Stomach (tissue), 9 donors: Measurements from ENCODE around the gene ATP2A2. TPM values are rescaled to one million over a fixed set of nuclear protein-coding genes. Genes with fewer than 3 reads are reported as not detected.
A peak's percentile ranks its signal among the peaks of the same experiment; 100 is the strongest.
"Not testable (repeated sequence)": the region's sequence is repeated elsewhere in the genome, so short reads cannot be mapped to it uniquely, and the experiment has no call there.

ENCODE experiments used
- DNase-seq, 2 donors: peaks; one replicate each; pipeline versions ENCODE4 v3.0.0 to v3.0.0-alpha.2; 2013 to 2019
- H3K27ac ChIP-seq, 5 donors: fragments of 200-600 bp in 4 of 5; sonication (generic) in 4 of 5; one replicate each; pipeline ENCODE4 v1.5.1; 2013 to 2019; ENCODE audit warnings: mild to moderate bottlenecking in 1 of 5, moderate library complexity in 1 of 5
- H3K27me3 ChIP-seq, 3 donors: fragments of 200-600 bp; sonication (generic); one replicate each; pipeline ENCODE4 v1.5.1; 2017 to 2019; ENCODE audit warnings: mixed run types in 1 of 3
- H3K36me3 ChIP-seq, 4 donors: fragments of 200-600 bp; sonication (generic); 1 replicate in 3 of 4; 2 replicates in 1 of 4; pipeline ENCODE4 v1.5.1; 2016 to 2019
- H3K4me1 ChIP-seq, 4 donors: fragments of 200-600 bp; sonication (generic); one replicate each; pipeline ENCODE4 v1.5.1; 2016 to 2019
- H3K4me3 ChIP-seq, 4 donors: fragments of 200-600 bp; sonication (generic) in 3 of 4; one replicate each; pipeline ENCODE4 v1.5.1; 2016 to 2019; ENCODE audit warnings: mild to moderate bottlenecking in 1 of 4
- H3K9me3 ChIP-seq, 4 donors: fragments of 200-600 bp; sonication (generic); one replicate each; pipeline ENCODE4 v1.5.1; 2016 to 2019
- CTCF ChIP-seq, 7 experiments: fragments of 450-650 bp in 4 of 7; fragments of 200-600 bp in 3 of 7; sonication (generic) in 3 of 7; IDR thresholded peaks; one replicate each; pipeline ENCODE4 v1.5.1; 2016 to 2019; ENCODE audit warnings: antibody characterized with exemption in 7 of 7, control low read depth in 2 of 7, mild to moderate bottlenecking in 1 of 7
- EP300 ChIP-seq: sonication (generic); formaldehyde crosslinking; IDR thresholded peaks from one replicate; pipeline ENCODE4 v1.6.1; 2017; ENCODE audit warnings: antibody characterized with exemption
- POLR2A ChIP-seq, 4 donors: fragments of 450-650 bp; IDR thresholded peaks; one replicate each; pipeline ENCODE4 v1.6.1; 2016; ENCODE audit warnings: antibody characterized with exemption in 4 of 4, control low read depth in 2 of 4, mild to moderate bottlenecking in 1 of 4, moderate library complexity in 1 of 4
- POLR2AphosphoS5 ChIP-seq, 3 donors: sonication (generic); formaldehyde crosslinking; IDR thresholded peaks; one replicate each; pipeline ENCODE4 v1.6.1; 2016; ENCODE audit warnings: antibody characterized with exemption in 3 of 3
- WGBS, 5 donors: extraction: QIAGEN DNeasy Blood & Tissue Kit in 3 of 5; methylation state at CpG; one replicate each; pipeline versions ENCODE4 v1.1.5 to v1.1.7; 2013 to 2018; 5-methylcytosine and 5-hydroxymethylcytosine counted together
- intact Hi-C: fragments of 100-400 bp; cut with DNase I; formaldehyde crosslinking; loops from one replicate; pipeline ENCODE4 v1.15.1; 2023; ENCODE audit warnings: low total_unique reads
- polyA plus RNA-seq, 3 donors: library from polyadenylated mRNA; stranded (reverse); fragments of 200-250 nt; gene quantifications; one replicate each; pipeline ENCODE4 v1.2.3, GENCODE V29; 2013
- total RNA-seq, 5 donors: library from RNA; depleted of rRNA; stranded (reverse); fragments of >200 nt; gene quantifications; one replicate each; pipeline versions ENCODE4 v1.1.0 to v1.2.3, GENCODE V29; 2014 to 2016
- donor health status: healthy with polysubstance abuse.
- donor health status: Bipolar disorder and iron deficiency.
- donor health status: healthy.

ATP2A2 gene
- total and polyA plus RNA-seq, 8 donors = 14.1 to 202 (median 104) TPM

GRCh38 chr12:110253176-110253575 lies 27.9 kb upstream of the ATP2A2 start:
- WGBS, 5 donors = 10 to 25% (median 17%) methylated on average over 9 of the region's 9 CpGs
- intact Hi-C loops = no loop called here
- TF ChIP-seq POLR2A (IDR thresholded peaks at IDR 0.05) (no peak), POLR2AphosphoS5 (IDR thresholded peaks at IDR 0.05) (peak in 1 of 3 donors; percentile 5), EP300 (no peak), CTCF (IDR thresholded peaks at IDR 0.05) (no peak)
- Histone ChIP-seq H3K4me3 (no peak overlapping the region), H3K27me3 (no peaks in the 10 kb centered on the region), H3K27ac (peak overlapping the region in 4 of 5 donors; percentile 41 to 68 (median 60)), H3K36me3 (no peaks in the 10 kb centered on the region), H3K4me1 (peaks cover 35 to 53% (median 39%) of the 10 kb centered on the region in 4 donors), H3K9me3 (no peaks in the 10 kb centered on the region)
- DNase-seq = peak; percentile 69 to 70

- TF ChIP-seq EP300 (no peak), POLR2AphosphoS5 (IDR thresholded peaks at IDR 0.05) (no peak), CTCF (IDR thresholded peaks at IDR 0.05) (no peak), POLR2A (IDR thresholded peaks at IDR 0.05) (no peak)
- Histone ChIP-seq H3K4me1 (peaks cover 18 to 34% (median 20%) of the 10 kb centered on the region in 4 donors), H3K27me3 (no peaks in the 10 kb centered on the region), H3K36me3 (no peaks in the 10 kb centered on the region), H3K27ac (no peak overlapping the region), H3K9me3 (no peaks in the 10 kb centered on the region), H3K4me3 (no peak overlapping the region)
- intact Hi-C loops = no loop called here
- DNase-seq = no peak
- 80 to 89% (median 87%) methylated on average over 6 of the region's 6 CpGs for WGBS, 5 donors
These were observed 26.0 kb upstream of the ATP2A2 start for GRCh38 chr12:110254971-110255540.

GRCh38 chr12:110255890-110256456 lies 25.1 kb upstream of the ATP2A2 start:
- H3K36me3 ChIP-seq, DNase-seq, H3K27me3 ChIP-seq, intact Hi-C loops, H3K4me3 ChIP-seq, H3K9me3 ChIP-seq: not testable (repeated sequence)
- 88 to 95% (median 95%) methylated on average over 10 to 11 of the region's 11 CpGs for WGBS, 5 donors
- H3K4me1 ChIP-seq = peaks cover 14 to 29% (median 15%) of the 10 kb centered on the region in 4 donors
- H3K27ac ChIP-seq = peak overlapping the region in 1 of 5 donors; percentile 28

GRCh38 chr12:110256780-110257431 lies 24.1 kb upstream of the ATP2A2 start:
- peaks cover 14 to 29% (median 15%) of the 10 kb centered on the region in 4 donors for H3K4me1 ChIP-seq
- no peak for TF ChIP-seq CTCF (IDR thresholded peaks at IDR 0.05)
- peak in 1 of 3 donors; percentile 20 for TF ChIP-seq POLR2AphosphoS5 (IDR thresholded peaks at IDR 0.05)
- TF ChIP-seq POLR2A (IDR thresholded peaks at IDR 0.05) = no peak
- H3K27ac ChIP-seq = peak overlapping the region in 4 of 5 donors; percentile 15 to 55 (median 37)
- H3K27me3 ChIP-seq = no peaks in the 10 kb centered on the region
- DNase-seq = peak in 1 of 2 donors; percentile 28
- no peaks in the 10 kb centered on the region for H3K36me3 ChIP-seq
- intact Hi-C loops = no loop called here
- no peaks in the 10 kb centered on the region for H3K9me3 ChIP-seq
- whole genome bisulfite sequencing, 5 donors = 62 to 86% (median 77%) methylated on average over 8 to 12 of the region's 12 CpGs
- H3K4me3 ChIP-seq = no peak overlapping the region
